Breast epithelium (tissue), 4 donors: Measurements from ENCODE around the gene NKD2. TPM values are rescaled to one million over a fixed set of nuclear protein-coding genes. Genes with fewer than 3 reads are reported as not detected.
A peak's percentile ranks its signal among the peaks of the same experiment; 100 is the strongest.

Experiments
- DNase-seq, 2 donors: peaks; one replicate each; pipeline ENCODE4 v3.0.0-alpha.2; 2019; ENCODE audit warnings: low spot score in 2 of 2
- H3K27ac ChIP-seq, 2 donors: fragments of 200-600 bp; sonication (generic) in 1 of 2; one replicate each; pipeline ENCODE4 v1.5.1; 2016 to 2019; ENCODE audit warnings: mild to moderate bottlenecking in 1 of 2
- H3K27me3 ChIP-seq, 2 donors: fragments of 200-600 bp; sonication (generic) in 1 of 2; one replicate each; pipeline versions ENCODE4 v1.5.1 to v1.6.0; 2017 to 2019; ENCODE audit warnings: control low read depth in 1 of 2, mild to moderate bottlenecking in 1 of 2
- H3K36me3 ChIP-seq: fragments of 200-600 bp; one replicate; pipeline ENCODE4 v1.5.1; 2019
- H3K4me1 ChIP-seq, 2 donors: fragments of 200-600 bp; sonication (generic); one replicate each; pipeline ENCODE4 v1.5.1; 2016 to 2019; ENCODE audit warnings: control low read depth in 1 of 2
- H3K4me3 ChIP-seq, 3 donors: fragments of 200-600 bp; sonication (generic); 1 replicate in 2 of 3; 2 replicates in 1 of 3; pipeline ENCODE4 v1.5.1; 2016 to 2019; ENCODE audit warnings: mild to moderate bottlenecking in 3 of 3, moderate library complexity in 2 of 3
- H3K9me3 ChIP-seq, 2 donors: fragments of 200-600 bp; sonication (generic) in 1 of 2; one replicate each; pipeline ENCODE4 v1.5.1; 2016 to 2019; ENCODE audit warnings: control low read depth in 1 of 2
- CTCF ChIP-seq, 3 donors: fragments of 450-650 bp; IDR thresholded peaks; one replicate each; pipeline ENCODE4 v1.5.1; 2016 to 2017; ENCODE audit warnings: antibody characterized with exemption in 3 of 3, mild to moderate bottlenecking in 3 of 3, moderate library complexity in 3 of 3
- POLR2A ChIP-seq: fragments of 450-650 bp; IDR thresholded peaks from one replicate; pipeline ENCODE4 v1.6.1; 2016; ENCODE audit warnings: antibody characterized with exemption, mild to moderate bottlenecking, moderate library complexity
- POLR2AphosphoS5 ChIP-seq, 3 donors: sonication (generic); formaldehyde crosslinking; IDR thresholded peaks; one replicate each; pipeline ENCODE4 v1.6.1; 2017; ENCODE audit warnings: antibody characterized with exemption in 3 of 3
- intact Hi-C: fragments of 100-400 bp; cut with DNase I; formaldehyde crosslinking; loops from one replicate; pipeline ENCODE4 v1.15.1; 2023; ENCODE audit warnings: low total_unique reads
- total RNA-seq, 3 donors: library from RNA; depleted of rRNA; stranded (reverse); fragments of >200 nt; gene quantifications; one replicate each; pipeline ENCODE4 v1.1.0, GENCODE V29; 2016

The NKD2 gene
- total RNA-seq, 3 donors from 2014 or later = 5.9 to 16.7 TPM; not detected in 1

DNA sequence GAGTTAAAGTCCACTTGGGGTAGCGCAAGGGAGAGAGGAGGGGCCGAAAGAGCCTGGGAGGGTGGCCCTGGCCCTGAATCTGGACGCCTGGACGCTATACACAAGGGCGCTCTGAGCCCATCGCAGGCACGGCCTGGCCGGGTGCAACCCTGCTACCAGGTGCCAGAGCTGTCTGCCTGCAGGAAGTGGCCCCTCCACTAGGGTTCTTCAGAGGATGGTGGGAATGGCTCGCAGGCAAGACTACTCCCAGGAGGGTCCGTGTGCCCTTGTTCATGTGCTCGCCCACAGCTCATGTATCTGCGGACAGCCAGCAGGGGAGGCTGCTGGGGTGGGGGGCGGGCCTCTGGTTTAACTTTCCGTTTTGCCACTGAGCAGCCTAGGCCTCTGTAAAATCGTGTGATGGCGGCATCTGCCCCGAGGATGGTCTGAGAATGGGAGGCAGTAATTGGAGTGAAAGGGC is 1.4 kb upstream of the NKD2 start:
- intact Hi-C loops = no loop called here
- no peaks in the 10 kb centered on the region for H3K9me3 ChIP-seq
- peaks cover 5 to 16% of the 10 kb centered on the region in 2 donors for H3K4me1 ChIP-seq
- H3K27me3 ChIP-seq = peaks cover 0 to 13% of the 10 kb centered on the region in 2 donors
- no peaks in the 10 kb centered on the region for H3K36me3 ChIP-seq
- peak; percentile 8 to 40 for DNase-seq
- H3K4me3 ChIP-seq = peak overlapping the region in 1 of 3 donors; percentile 84
- no peak for TF ChIP-seq POLR2A
- no peak for TF ChIP-seq POLR2AphosphoS5 (IDR thresholded peaks at IDR 0.05)
- no peak for TF ChIP-seq CTCF (IDR thresholded peaks at IDR 0.05)
- no peak overlapping the region for H3K27ac ChIP-seq

- DNase-seq = peak; percentile 17 to 36
- TF ChIP-seq POLR2A (no peak), CTCF (IDR thresholded peaks at IDR 0.05) (no peak), POLR2AphosphoS5 (IDR thresholded peaks at IDR 0.05) (no peak)
- Histone ChIP-seq H3K27me3 (peaks cover 0 to 13% of the 10 kb centered on the region in 2 donors), H3K27ac (peak overlapping the region in 1 of 2 donors; percentile 26), H3K4me3 (peak overlapping the region in 2 of 3 donors; percentile 67 to 84), H3K36me3 (no peaks in the 10 kb centered on the region), H3K4me1 (peaks cover 5 to 16% of the 10 kb centered on the region in 2 donors), H3K9me3 (no peaks in the 10 kb centered on the region)
- intact Hi-C loops = loop anchor here (1.0 kb wide), 1 partner anchor 18 kb away; no protein-coding TSS in a partner anchor
Observed at GRCh38 chr5:1007681-1008450, 736 bp upstream of the NKD2 start.

GRCh38 chr5:1009359-1010180 is 968 bp downstream of the NKD2 start:
- no peaks in the 10 kb centered on the region for H3K36me3 ChIP-seq
- H3K9me3 ChIP-seq = no peaks in the 10 kb centered on the region
- intact Hi-C loops = loop anchor here (1.0 kb wide), 1 partner anchor 44 kb away; no protein-coding TSS in a partner anchor
- peaks cover 5 to 16% of the 10 kb centered on the region in 2 donors for H3K4me1 ChIP-seq
- DNase-seq = peak; percentile 14 to 39
- TF ChIP-seq CTCF (IDR thresholded peaks at IDR 0.05) (no peak), POLR2AphosphoS5 (IDR thresholded peaks at IDR 0.05) (no peak), POLR2A (no peak)
- no peak overlapping the region for H3K27ac ChIP-seq
- peaks cover 0 to 13% of the 10 kb centered on the region in 2 donors for H3K27me3 ChIP-seq
- H3K4me3 ChIP-seq = peak overlapping the region; percentile 37 to 84 (median 67)

DNA sequence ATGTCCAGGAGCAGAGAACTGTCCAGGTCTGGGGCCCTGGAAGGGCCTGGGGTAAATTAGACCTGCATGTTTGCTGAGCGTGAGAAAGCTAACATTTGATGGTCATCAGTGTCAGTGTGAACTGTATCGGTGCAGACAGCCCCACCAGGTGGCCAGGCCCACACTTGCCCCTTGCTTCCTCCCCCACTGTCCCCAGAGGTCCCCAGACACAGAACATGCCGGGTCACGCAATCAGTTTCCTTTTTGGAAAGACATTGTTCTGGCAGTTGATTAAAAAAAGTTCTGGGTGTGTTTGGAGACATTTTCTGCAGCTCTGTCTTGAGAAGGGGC is 1.5 kb downstream of the NKD2 start:
- peak overlapping the region in 2 of 3 donors; percentile 67 to 84 for H3K4me3 ChIP-seq

More for the DNA sequence above, 1.5 kb downstream of the NKD2 start:
- Histone ChIP-seq H3K4me1 (peaks cover 5 to 14% of the 10 kb centered on the region in 2 donors), H3K27ac (no peak overlapping the region), H3K9me3 (no peaks in the 10 kb centered on the region), H3K36me3 (no peaks in the 10 kb centered on the region), H3K27me3 (peaks cover 0 to 13% of the 10 kb centered on the region in 2 donors)
- intact Hi-C loops = loop anchor here (1.0 kb wide), 1 partner anchor 45 kb away; no protein-coding TSS in a partner anchor
- DNase-seq = no peak
- TF ChIP-seq CTCF (IDR thresholded peaks at IDR 0.05) = peak in 1 of 3 donors; percentile 14
- no peak for TF ChIP-seq POLR2A
